Activated CD8-positive, alpha-beta memory T cell treated with anti-CD3 and anti-CD28 coated beads, Interleukin-2, amount 10 ng/mL, durations not matched to agents 7 days and 5 days (primary cell): ENCODE results near the gene PPP1R3F. TPM values are rescaled to one million over a fixed set of nuclear protein-coding genes. Genes with fewer than 3 reads are reported as not detected.

ENCODE experiments used
- ATAC-seq: fragments of 150-1000 bp; cut with Tn5 transposase; one replicate; pipeline ENCODE4 v1.10.0; 2021; ENCODE audit warnings: moderate library complexity
- CTCF ChIA-PET: fragments of 350-600 bp; sonication (Branson Sonifier 250); formaldehyde crosslinking; loops from one replicate; lab custom pipeline; 2021; ENCODE audit warnings: antibody characterized with exemption; lab: Charles Lee
- DNase-seq: peaks from one replicate; pipeline ENCODE4 v3.0.0-alpha.2; 2020
- H3K27ac Mint-ChIP-seq: one replicate; pipeline ENCODE4 v1.8.0; 2021; ENCODE audit warnings: mild to moderate bottlenecking, mixed read lengths
- H3K27me3 Mint-ChIP-seq: one replicate; pipeline ENCODE4 v1.8.0; 2021; ENCODE audit warnings: mixed read lengths
- H3K36me3 Mint-ChIP-seq: one replicate; pipeline ENCODE4 v1.8.0; 2021; ENCODE audit warnings: mild to moderate bottlenecking, mixed read lengths
- H3K4me1 Mint-ChIP-seq: one replicate; pipeline ENCODE4 v1.8.0; 2021; ENCODE audit warnings: mixed read lengths
- H3K4me3 Mint-ChIP-seq: one replicate; pipeline ENCODE4 v1.8.0; 2021; ENCODE audit warnings: mild to moderate bottlenecking, moderate library complexity, mixed read lengths
- H3K9me3 Mint-ChIP-seq: one replicate; pipeline ENCODE4 v1.8.0; 2022; ENCODE audit warnings: low read depth, mixed read lengths
- total RNA-seq, 2 experiments: library from RNA; stranded (reverse); gene quantifications; one replicate each; pipeline ENCODE4 v1.2.3, GENCODE V29; 2021

PPP1R3F gene
- total RNA-seq, 2 experiments from 2014 or later, result 13.9 to 14.4 TPM

DNA sequence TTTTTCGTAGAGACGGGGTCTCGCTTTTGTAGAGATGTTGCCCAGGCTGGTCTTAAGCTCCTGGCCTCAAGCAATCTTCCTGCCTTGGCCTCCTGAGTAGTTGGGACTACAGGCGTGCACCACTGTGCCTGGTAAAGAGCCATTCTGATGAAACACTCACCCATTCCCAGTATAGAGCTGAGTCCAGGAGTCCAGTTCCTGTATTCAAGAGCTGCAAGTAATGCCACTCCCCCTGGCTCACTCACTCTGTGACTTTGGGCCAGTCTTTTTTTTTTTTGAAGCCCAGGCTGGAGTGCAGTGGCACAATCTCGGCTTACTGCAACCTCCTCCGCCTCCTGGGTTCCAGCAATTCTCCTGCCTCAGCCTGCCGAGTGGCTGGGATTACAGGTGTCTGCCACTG, 30.9 kb upstream of the PPP1R3F start:
- H3K27me3 Mint-ChIP-seq, result no peaks in the 10 kb centered on the region
- no peak overlapping the region for H3K27ac Mint-ChIP-seq
- DNase-seq, result no peak
- no peaks in the 10 kb centered on the region for H3K9me3 Mint-ChIP-seq
- H3K36me3 Mint-ChIP-seq, result peaks cover 9% of the 10 kb centered on the region
- CTCF ChIA-PET, result no interaction called here
- ATAC-seq, result no peak
- peaks cover 16% of the 10 kb centered on the region for H3K4me1 Mint-ChIP-seq
- no peak overlapping the region for H3K4me3 Mint-ChIP-seq

DNA sequence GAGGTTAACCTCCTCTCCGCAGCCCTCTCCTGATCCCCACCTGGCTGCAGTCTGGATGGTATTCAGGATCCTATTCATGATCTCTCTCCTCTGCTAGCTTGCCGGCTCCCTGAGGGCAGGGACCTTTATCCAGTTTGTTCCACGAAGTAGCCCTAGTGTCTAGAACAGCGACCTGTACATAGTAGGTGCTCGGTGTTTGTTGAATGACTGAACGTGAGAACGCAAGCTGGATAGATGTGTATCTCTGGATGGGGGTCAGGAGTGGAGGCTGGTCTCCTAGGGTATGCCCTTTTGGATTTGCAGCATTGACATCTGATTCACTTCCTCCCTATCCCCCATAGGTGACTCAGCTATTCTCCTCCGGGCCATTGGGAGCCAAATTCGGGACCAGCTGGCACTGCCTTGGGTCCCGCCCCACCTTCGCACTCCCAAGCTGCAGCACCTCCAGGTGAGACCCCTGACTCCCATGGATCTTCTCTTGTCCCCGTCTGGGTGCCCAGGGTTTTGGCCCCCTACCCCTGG, 27.0 kb upstream of the PPP1R3F start:
- no peaks in the 10 kb centered on the region for H3K27me3 Mint-ChIP-seq
- peaks cover 2% of the 10 kb centered on the region for H3K4me1 Mint-ChIP-seq
- ATAC-seq (no peak), DNase-seq (no peak)
- no peaks in the 10 kb centered on the region for H3K9me3 Mint-ChIP-seq
- CTCF ChIA-PET, result no interaction called here
- H3K36me3 Mint-ChIP-seq, result peaks cover 20% of the 10 kb centered on the region
- no peak overlapping the region for H3K4me3 Mint-ChIP-seq
- no peak overlapping the region for H3K27ac Mint-ChIP-seq

DNA sequence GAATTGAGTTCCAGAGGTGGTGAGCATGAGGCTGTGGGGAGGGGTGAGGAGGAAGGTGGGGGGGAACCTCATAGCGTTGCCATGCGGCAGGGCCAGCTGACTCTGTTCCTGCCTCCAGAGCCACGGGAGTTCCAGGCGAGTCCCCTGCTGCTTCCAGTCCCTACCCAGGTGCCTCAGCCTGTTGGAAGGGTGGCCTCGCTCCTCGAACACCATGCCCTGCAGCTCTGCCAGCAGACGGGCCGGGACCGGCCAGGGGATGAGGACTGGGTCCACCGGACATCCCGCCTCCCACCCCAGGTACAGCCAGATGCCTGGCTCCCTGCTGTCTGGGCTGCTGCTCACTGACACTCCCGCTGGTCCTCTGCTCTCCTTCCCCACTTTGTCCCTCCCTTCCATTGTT, 26.4 kb upstream of the PPP1R3F start:
- Mint-ChIP-seq H3K36me3 (peaks cover 20% of the 10 kb centered on the region), H3K4me1 (peaks cover 2% of the 10 kb centered on the region), H3K4me3 (no peak overlapping the region), H3K9me3 (no peaks in the 10 kb centered on the region), H3K27ac (no peak overlapping the region), H3K27me3 (no peaks in the 10 kb centered on the region)
- no peak for DNase-seq
- CTCF ChIA-PET, result no interaction called here
- ATAC-seq, result no peak

DNA sequence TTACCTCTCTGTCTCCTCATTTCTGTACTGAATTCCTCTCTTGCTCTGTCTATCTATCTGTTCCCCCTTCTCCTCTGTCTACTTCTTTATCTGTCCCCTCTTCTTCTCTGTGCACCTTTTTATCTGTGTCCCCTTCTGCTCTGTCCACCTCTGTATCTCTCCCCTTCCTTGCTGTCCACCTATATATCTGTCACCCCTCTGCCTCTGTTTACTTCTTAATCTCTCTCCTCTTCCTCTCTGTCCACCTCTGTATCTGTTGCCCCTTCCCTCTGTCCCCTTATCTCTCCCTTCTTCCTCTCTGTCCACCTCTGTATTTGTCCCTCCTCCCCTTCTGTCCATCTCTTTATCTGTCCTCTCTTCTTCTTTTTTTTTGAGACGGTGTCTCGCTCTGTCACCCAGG, 25.4 kb upstream of the PPP1R3F start:
- Mint-ChIP-seq H3K36me3 (peaks cover 22% of the 10 kb centered on the region), H3K4me1 (no peaks in the 10 kb centered on the region), H3K27ac (no peak overlapping the region), H3K27me3 (no peaks in the 10 kb centered on the region), H3K4me3 (no peak overlapping the region), H3K9me3 (no peaks in the 10 kb centered on the region)
- CTCF ChIA-PET, result no interaction called here
- DNase-seq (no peak), ATAC-seq (no peak)

DNA sequence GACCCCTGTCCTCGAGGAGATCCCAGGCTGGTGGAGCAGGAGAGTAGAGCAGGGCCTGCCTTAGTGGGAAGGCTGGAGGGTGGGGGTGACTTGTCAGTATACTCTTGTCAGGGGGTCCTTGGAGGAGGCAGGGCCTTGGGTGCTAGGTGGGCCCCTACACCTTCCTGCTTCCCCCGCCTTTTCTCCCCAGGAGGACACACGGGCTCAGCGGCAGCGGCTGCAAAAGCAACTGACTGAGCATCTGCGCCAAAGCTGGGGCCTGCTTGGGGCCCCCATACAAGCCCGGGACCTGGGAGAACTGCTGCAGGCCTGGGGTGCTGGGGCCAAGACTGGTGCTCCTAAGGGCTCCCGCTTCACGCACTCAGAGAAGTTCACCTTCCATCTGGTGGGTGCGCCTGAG, 23.1 kb upstream of the PPP1R3F start:
- Mint-ChIP-seq H3K27me3 (no peaks in the 10 kb centered on the region), H3K36me3 (peaks cover 19% of the 10 kb centered on the region), H3K27ac (no peak overlapping the region), H3K4me3 (no peak overlapping the region), H3K4me1 (peaks cover 10% of the 10 kb centered on the region), H3K9me3 (no peaks in the 10 kb centered on the region)
- DNase-seq (no peak), ATAC-seq (no peak)
- CTCF ChIA-PET, result no interaction called here

DNA sequence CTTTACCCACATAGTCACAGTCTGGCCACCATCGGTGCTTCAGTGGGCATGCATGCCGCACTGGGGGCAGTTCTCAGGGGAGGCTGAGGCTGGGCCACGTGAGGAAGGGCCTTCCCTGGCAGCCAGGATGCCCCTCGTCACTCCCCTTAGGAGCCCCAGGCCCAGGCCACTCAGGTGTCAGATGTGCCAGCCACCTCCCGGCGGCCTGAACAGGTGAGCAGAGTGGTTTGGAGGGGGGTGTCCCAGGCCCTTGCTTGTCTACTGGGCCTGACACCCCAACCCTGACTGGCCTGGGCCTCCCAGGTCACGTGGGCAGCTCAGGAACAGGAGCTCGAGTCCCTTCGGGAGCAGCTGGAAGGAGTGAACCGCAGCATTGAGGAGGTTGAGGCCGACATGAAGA, 22.2 kb upstream of the PPP1R3F start:
- H3K36me3 Mint-ChIP-seq, result peaks cover 19% of the 10 kb centered on the region
- CTCF ChIA-PET, result no interaction called here
- no peak overlapping the region for H3K4me3 Mint-ChIP-seq
- no peaks in the 10 kb centered on the region for H3K9me3 Mint-ChIP-seq
- ATAC-seq (no peak), DNase-seq (no peak)
- H3K27ac Mint-ChIP-seq, result no peak overlapping the region
- peaks cover 12% of the 10 kb centered on the region for H3K4me1 Mint-ChIP-seq
- H3K27me3 Mint-ChIP-seq, result no peaks in the 10 kb centered on the region

- DNase-seq (no peak), ATAC-seq (no peak)
- peak overlapping the region; percentile 49 for H3K27ac Mint-ChIP-seq
- H3K4me3 Mint-ChIP-seq, result no peak overlapping the region
- CTCF ChIA-PET, result no interaction called here
- no peaks in the 10 kb centered on the region for H3K9me3 Mint-ChIP-seq
- H3K27me3 Mint-ChIP-seq, result no peaks in the 10 kb centered on the region
- peaks cover 23% of the 10 kb centered on the region for H3K36me3 Mint-ChIP-seq
- H3K4me1 Mint-ChIP-seq, result peaks cover 12% of the 10 kb centered on the region
These were observed 21.4 kb upstream of the PPP1R3F start for GRCh38 chrX:49247916-49248811.

- CTCF ChIA-PET, result no interaction called here
- ATAC-seq (no peak), DNase-seq (no peak)
- H3K9me3 Mint-ChIP-seq, result no peaks in the 10 kb centered on the region
- H3K4me3 Mint-ChIP-seq, result no peak overlapping the region
- H3K4me1 Mint-ChIP-seq, result peaks cover 12% of the 10 kb centered on the region
- H3K36me3 Mint-ChIP-seq, result peaks cover 17% of the 10 kb centered on the region
- H3K27me3 Mint-ChIP-seq, result no peaks in the 10 kb centered on the region
- no peak overlapping the region for H3K27ac Mint-ChIP-seq
These were observed 20.5 kb upstream of the PPP1R3F start for GRCh38 chrX:49249071-49249470.

- no peak for DNase-seq
- Mint-ChIP-seq H3K36me3 (peaks cover 15% of the 10 kb centered on the region), H3K27ac (no peak overlapping the region), H3K9me3 (no peaks in the 10 kb centered on the region), H3K4me3 (no peak overlapping the region), H3K27me3 (no peaks in the 10 kb centered on the region), H3K4me1 (peaks cover 12% of the 10 kb centered on the region)
- CTCF ChIA-PET, result no interaction called here
- no peak for ATAC-seq
These were observed 20.0 kb upstream of the PPP1R3F start for GRCh38 chrX:49249616-49250015.

- H3K27ac Mint-ChIP-seq, result peak overlapping the region; percentile 52
- H3K4me3 Mint-ChIP-seq, result no peak overlapping the region
- ATAC-seq, result no peak
These were observed 19.5 kb upstream of the PPP1R3F start for GRCh38 chrX:49250066-49250465.

DNA sequence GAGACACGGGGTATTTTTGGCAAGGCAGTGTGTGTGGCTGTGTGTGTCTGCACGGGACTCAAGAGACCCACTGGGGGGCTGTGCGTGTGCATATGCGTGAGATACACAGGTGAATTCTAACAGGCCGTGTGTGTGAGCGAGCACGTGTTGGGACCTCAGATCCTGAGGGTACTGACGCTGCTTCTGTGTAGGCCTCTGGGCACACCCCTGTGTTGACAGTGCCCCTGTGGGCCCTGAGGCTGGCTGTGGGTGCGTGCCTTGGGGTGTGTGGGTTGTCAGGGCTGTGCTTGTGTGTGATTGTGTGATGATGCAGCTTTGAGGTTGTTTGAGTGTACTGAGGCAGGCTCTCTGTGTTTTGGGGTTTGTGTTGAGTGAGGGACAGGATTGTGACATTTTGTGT, 19.0 kb upstream of the PPP1R3F start:
- no peak for DNase-seq
- H3K4me3 Mint-ChIP-seq, result no peak overlapping the region
- H3K27me3 Mint-ChIP-seq, result no peaks in the 10 kb centered on the region
- CTCF ChIA-PET, result no interaction called here
- H3K9me3 Mint-ChIP-seq, result no peaks in the 10 kb centered on the region
- H3K36me3 Mint-ChIP-seq, result peaks cover 11% of the 10 kb centered on the region
- peaks cover 12% of the 10 kb centered on the region for H3K4me1 Mint-ChIP-seq
- peak overlapping the region; percentile 52 for H3K27ac Mint-ChIP-seq
- ATAC-seq, result no peak

More at GRCh38 chrX:49250066-49250465, 19.5 kb upstream of the PPP1R3F start:
- Mint-ChIP-seq H3K36me3 (peaks cover 12% of the 10 kb centered on the region), H3K27me3 (no peaks in the 10 kb centered on the region), H3K9me3 (no peaks in the 10 kb centered on the region), H3K4me1 (peaks cover 12% of the 10 kb centered on the region)
- DNase-seq, result no peak
- CTCF ChIA-PET, result no interaction called here

- DNase-seq, result no peak
- no peak for ATAC-seq
- CTCF ChIA-PET, result no interaction called here
- no peaks in the 10 kb centered on the region for H3K27me3 Mint-ChIP-seq
- H3K36me3 Mint-ChIP-seq, result peaks cover 10% of the 10 kb centered on the region
- H3K27ac Mint-ChIP-seq, result no peak overlapping the region
- no peaks in the 10 kb centered on the region for H3K9me3 Mint-ChIP-seq
- H3K4me3 Mint-ChIP-seq, result no peak overlapping the region
- peaks cover 12% of the 10 kb centered on the region for H3K4me1 Mint-ChIP-seq
These were observed 18.3 kb upstream of the PPP1R3F start for GRCh38 chrX:49251325-49251724.

GRCh38 chrX:49254639-49255038, 15.0 kb upstream of the PPP1R3F start:
- DNase-seq (no peak), ATAC-seq (no peak)
- Mint-ChIP-seq H3K36me3 (peaks cover 6% of the 10 kb centered on the region), H3K9me3 (no peaks in the 10 kb centered on the region), H3K27me3 (no peaks in the 10 kb centered on the region), H3K4me3 (no peak overlapping the region), H3K4me1 (peaks cover 28% of the 10 kb centered on the region), H3K27ac (no peak overlapping the region)
- CTCF ChIA-PET, result no interaction called here

DNA sequence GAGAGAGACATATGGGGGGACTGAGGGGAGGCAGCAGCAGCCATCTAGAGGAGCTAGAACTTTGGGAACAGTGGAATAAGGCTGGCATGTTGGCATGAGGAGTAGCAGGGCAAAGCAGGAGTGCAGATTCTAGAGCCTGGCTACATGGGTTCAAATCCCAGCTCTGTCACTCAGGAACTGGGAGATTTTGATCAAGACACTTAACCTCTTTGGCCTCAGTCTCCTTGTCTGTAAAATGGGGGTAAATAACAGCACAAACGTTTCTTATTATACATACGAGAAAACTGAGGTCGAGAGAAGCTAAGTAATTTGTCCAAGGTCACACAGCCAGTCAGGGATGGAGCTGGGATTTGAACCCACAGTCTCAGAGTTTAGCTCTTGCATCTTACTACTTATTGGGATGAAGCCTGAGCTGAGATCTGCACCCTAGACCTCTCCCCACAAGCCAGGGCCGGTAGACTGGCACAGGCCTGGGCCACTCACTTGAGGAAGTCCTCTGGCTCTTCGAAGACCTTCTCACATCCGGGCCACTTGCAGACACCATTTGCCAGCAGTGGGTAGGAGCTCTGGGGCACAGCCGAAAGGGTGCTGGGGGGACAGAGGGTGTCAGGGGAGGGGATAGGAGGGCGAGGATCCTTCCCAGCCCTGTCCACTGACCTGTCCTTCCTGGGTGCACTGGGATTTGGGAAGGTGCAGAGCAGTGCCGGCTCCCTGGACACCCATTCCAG, 13.2 kb upstream of the PPP1R3F start:
- H3K4me3 Mint-ChIP-seq, result no peak overlapping the region
- no peak for ATAC-seq
- no peaks in the 10 kb centered on the region for H3K27me3 Mint-ChIP-seq
- DNase-seq, result no peak
- H3K4me1 Mint-ChIP-seq, result peaks cover 23% of the 10 kb centered on the region
- CTCF ChIA-PET, result no interaction called here
- no peaks in the 10 kb centered on the region for H3K9me3 Mint-ChIP-seq
- peaks cover 6% of the 10 kb centered on the region for H3K36me3 Mint-ChIP-seq
- peak overlapping the region; percentile 49 for H3K27ac Mint-ChIP-seq
